ENCODE results near the gene OR6A2. TPM values are rescaled to one million over a fixed set of nuclear protein-coding genes. Genes with fewer than 3 reads are reported as not detected.

Gene OR6A2
- total and polyA plus RNA-seq, 2 of the 8 experiments (the other 6 are each of a cell fraction or from before 2014, with no cell fraction given): 0.14 to 0.20 TPM

DNA sequence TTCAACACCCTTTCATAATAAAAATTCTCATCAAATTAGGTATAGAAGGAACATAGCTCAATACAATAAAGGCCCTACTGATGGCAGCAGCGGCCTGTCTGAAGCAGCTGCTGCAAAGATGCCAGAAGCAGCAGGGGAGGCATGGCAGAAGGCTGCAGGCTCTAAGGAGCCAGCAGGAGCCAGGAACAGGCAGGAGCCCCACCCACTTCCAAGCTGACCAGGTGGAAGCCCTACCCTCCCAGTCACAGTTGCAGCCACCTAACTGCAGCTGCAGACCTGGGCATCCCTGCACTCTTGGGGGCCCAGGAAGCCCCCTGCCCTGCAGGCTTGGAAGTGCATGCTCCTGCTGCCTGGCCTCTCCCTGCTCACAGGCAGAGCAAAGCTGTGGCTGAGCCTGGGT is 18.2 kb upstream of the OR6A2 start:
- H2BK12ac ChIP-seq (ENCODE audit: low read depth, low read length): no peak overlapping the region
- H3K4me1 ChIP-seq (replicated peaks in 1 of 4; ENCODE audit: control insufficient read depth in 3 of 4, insufficient read depth in 4 of 4, low read length in 3 of 4): peaks cover 0 to 5% (median 0%) of the 10 kb centered on the region in 4 experiments; a peak in 3 of 7 replicates
- no peak overlapping the region for H4K91ac ChIP-seq (replicated peaks; ENCODE audit: insufficient read length, low read length)
- H3K4ac ChIP-seq (replicated peaks; ENCODE audit: insufficient read length, low read depth, low read length): no peak overlapping the region
- H2BK120ac ChIP-seq (replicated peaks; ENCODE audit: low read depth, low read length): no peak overlapping the region
- H3K18ac ChIP-seq (ENCODE audit: extremely low read depth, low read length): no peak overlapping the region
- H3K79me1 ChIP-seq (ENCODE audit: low read depth, low read length): no peaks in the 10 kb centered on the region
- no peaks in the 10 kb centered on the region for H3K27me3 ChIP-seq (replicated peaks in 1 of 4; ENCODE audit: control insufficient read depth in 3 of 4, extremely low read depth in 1 of 4, insufficient read depth in 3 of 4, low read length in 3 of 4)
- no peak overlapping the region; a peak in 1 of 4 replicates for H3K4me2 ChIP-seq (ENCODE audit: insufficient read depth in 1 of 2, low read depth in 2 of 2, low read length in 2 of 2)
- no peak overlapping the region for H2BK15ac ChIP-seq (ENCODE audit: low read length)
- H3K36me3 ChIP-seq (ENCODE audit: control insufficient read depth in 2 of 4, insufficient read depth in 4 of 4, low read length in 3 of 4): no peaks in the 10 kb centered on the region
- no peaks in the 10 kb centered on the region for H4K20me1 ChIP-seq (replicated peaks in 1 of 2; ENCODE audit: control insufficient read depth in 1 of 2, insufficient read depth in 2 of 2, low read length in 2 of 2)
- no peak overlapping the region for H3K27ac ChIP-seq (ENCODE audit: low read depth, low read length)
- peak; percentile 66 to 69 for DNase-seq (ENCODE audit: low read depth in 1 of 2, low spot score in 2 of 2)
- H2BK20ac ChIP-seq (ENCODE audit: low read length): no peak overlapping the region
- POLR2A ChIA-PET (ENCODE audit: partially characterized antibody): interaction anchor here (1.0 to 1.2 kb wide), 2 partner anchors 10 to 12 kb away, joined by 3 read pairs; no protein-coding TSS in a partner anchor
- no peak overlapping the region for H3K56ac ChIP-seq (replicated peaks; ENCODE audit: insufficient read length, low read depth, low read length)
- TF ChIP-seq POLR2A (IDR thresholded peaks at IDR 0.05; ENCODE audit: control extremely low read depth in 1 of 2, low read depth in 2 of 2, low read length in 2 of 2) (no peak), TCF12 (IDR thresholded peaks at IDR 0.05; ENCODE audit: low read depth, low read length) (0 out of 2 replicates have a peak, but pooled peaks have one; percentile 69), YY1 (IDR thresholded peaks at IDR 0.05; ENCODE audit: low read depth, low read length) (peak; percentile 73), SIN3A (conservative IDR thresholded peaks at IDR 0.05 in 1 of 2, IDR thresholded peaks at IDR 0.05 in 1 of 2; ENCODE audit: low read depth in 1 of 2, low read length in 2 of 2) (0 out of 4 replicates have a peak, but pooled peaks have one; percentile 17 to 52), CTCF (IDR thresholded peaks at IDR 0.05; ENCODE audit: control extremely low read depth in 1 of 3, insufficient read depth in 1 of 3, low read depth in 1 of 3, low read length in 3 of 3) (peak; percentile 41 to 58 (median 53)), TEAD4 (IDR thresholded peaks at IDR 0.05; ENCODE audit: low read depth, low read length) (peak; percentile 71), RAD21 (IDR thresholded peaks at IDR 0.05 in 1 of 2, conservative IDR thresholded peaks at IDR 0.05 in 1 of 2; ENCODE audit: low read depth in 2 of 2, low read length in 2 of 2) (peak; percentile 88 to 89), JUN (IDR thresholded peaks at IDR 0.05; ENCODE audit: low read depth, low read length) (no peak)
- H3K14ac ChIP-seq (ENCODE audit: insufficient read length): no peak overlapping the region
- no peak overlapping the region for H2AFZ ChIP-seq (ENCODE audit: low read length)
- peak overlapping the region; percentile 80; the same call in 1 of the 2 replicates for H4K8ac ChIP-seq (ENCODE audit: extremely low read depth, insufficient read depth, low read length)
- 30% methylated on average over 1 of the region's 1 CpG; no CpG with 5 or more reads in 1 of the 2 experiments for WGBS, 2 experiments (ENCODE audit: extremely low coverage in 1 of 2, insufficient coverage in 1 of 2, insufficient read length in 1 of 2, insufficient replicate concordance in 2 of 2, low coverage in 1 of 2, low lambda C conversion rate in 2 of 2, missing lambda C conversion rate in 1 of 2)
- peak; percentile 60 for FAIRE-seq
- no peak overlapping the region for H3K4me3 ChIP-seq (ENCODE audit: extremely low read depth in 1 of 4, insufficient read depth in 2 of 4, low read depth in 3 of 4, low read length in 4 of 4)
- no peak overlapping the region for H2BK5ac ChIP-seq (ENCODE audit: low read depth, low read length)
- H3K23ac ChIP-seq (ENCODE audit: insufficient read length): no peak overlapping the region
- no peaks in the 10 kb centered on the region for H3K79me2 ChIP-seq (ENCODE audit: control insufficient read depth in 1 of 2, insufficient read depth in 2 of 2, low read length in 2 of 2)
- no peak overlapping the region for H4K5ac ChIP-seq (ENCODE audit: insufficient read length, low read depth, low read length)
- no peak overlapping the region for H2AK5ac ChIP-seq (ENCODE audit: low read depth, low read length)
- H3K23me2 ChIP-seq (ENCODE audit: low read depth, low read length): no peaks in the 10 kb centered on the region
- CTCF ChIA-PET (ENCODE audit: partially characterized antibody): interaction anchor here (0.5 to 1.7 kb wide), 19 partner anchors 10 to 738 kb away, joined by 3 to 6 read pairs (median 3); partner anchors contain the start of genes OR10A5, OR2AG1 and ZNF215
- H3K9me3 ChIP-seq (ENCODE audit: insufficient read depth in 2 of 2, low read depth in 1 of 2, low read length in 1 of 2): no peaks in the 10 kb centered on the region; a peak in 1 of 4 replicates
- H3K9ac ChIP-seq (replicated peaks in 1 of 4; ENCODE audit: extremely low read depth in 1 of 4, low read depth in 3 of 4, low read length in 3 of 4): no peak overlapping the region

Measured in H1 (cell line).